SK-N-SH treated with all-trans-retinoic acid at 6 μM for 48 hours (cell line): Measurements from ENCODE around the gene NEDD1.

Source experiments
- ATAC-seq: fragments of 200-7000 bp; cut with Tn5 transposase; 3 replicates; pipeline ENCODE4 v1.9.1; 2020; ENCODE audit warnings: mild to moderate bottlenecking, moderate library complexity
- ARNTL ChIP-seq: fragments of 450-650 bp; formaldehyde crosslinking; IDR thresholded peaks from 2 replicates; pipeline ENCODE4 v1.5.0; 2020; ENCODE audit warnings: low read depth, mild to moderate bottlenecking, moderate library complexity, borderline replicate concordance
- BACH2 ChIP-seq: fragments of 250-450 bp; sonication (Bioruptor Pico); IDR thresholded peaks from 2 replicates; pipeline ENCODE4 v1.9.0; 2021; ENCODE audit warnings: mild to moderate bottlenecking, borderline replicate concordance
- CREB5 ChIP-seq: fragments of 250-450 bp; sonication (Bioruptor Pico); IDR thresholded peaks from 2 replicates; pipeline ENCODE4 v1.5.1; 2020; ENCODE audit warnings: low read depth, mild to moderate bottlenecking, moderate library complexity
- CSDC2 ChIP-seq: fragments of 250-450 bp; sonication (Bioruptor Pico); IDR thresholded peaks from 2 replicates; pipeline ENCODE4 v1.5.0; 2020; ENCODE audit warnings: mild to moderate bottlenecking, moderate library complexity
- CSRNP3 ChIP-seq: fragments of 250-450 bp; sonication (Bioruptor Pico); IDR thresholded peaks from 2 replicates; pipeline ENCODE4 v1.5.1; 2021; ENCODE audit warnings: mild to moderate bottlenecking, moderate library complexity
- ISL1 ChIP-seq: fragments of 250-450 bp; sonication (Bioruptor Pico); IDR thresholded peaks from 2 replicates; pipeline ENCODE4 v2.1.2; 2022; ENCODE audit warnings: mild to moderate bottlenecking, moderate library complexity
- OSR1 ChIP-seq: fragments of 250-450 bp; sonication (Bioruptor Pico); IDR thresholded peaks from 2 replicates; pipeline ENCODE4 v1.8.0; 2022; ENCODE audit warnings: moderate library complexity, mild to moderate bottlenecking, inconsistent platforms
- PATZ1 ChIP-seq: fragments of 250-450 bp; sonication (Bioruptor Pico); IDR thresholded peaks from 2 replicates; pipeline ENCODE4 v1.8.0; 2020; ENCODE audit warnings: mild to moderate bottlenecking, moderate library complexity, borderline replicate concordance
- POU6F1 ChIP-seq: fragments of 250-450 bp; sonication (Bioruptor Pico); IDR thresholded peaks from 2 replicates; pipeline ENCODE4 v1.8.0; 2021; ENCODE audit warnings: low read depth, mild to moderate bottlenecking, moderate library complexity, borderline replicate concordance
- PPARA ChIP-seq: fragments of 250-450 bp; sonication (Bioruptor Pico); IDR thresholded peaks from 2 replicates; pipeline ENCODE4 v1.5.0; 2020; ENCODE audit warnings: mild to moderate bottlenecking, borderline replicate concordance
- RARB ChIP-seq: fragments of 250-450 bp; sonication (Bioruptor Pico); IDR thresholded peaks from 2 replicates; pipeline ENCODE4 v1.8.0; 2021; ENCODE audit warnings: mild to moderate bottlenecking, moderate library complexity
- TCF4 ChIP-seq: fragments of 250-450 bp; sonication (Bioruptor Pico); IDR thresholded peaks from 2 replicates; pipeline ENCODE4 v1.8.0; 2021; ENCODE audit warnings: mild to moderate bottlenecking, moderate library complexity, borderline replicate concordance
- TOX ChIP-seq: fragments of 250-450 bp; sonication (Bioruptor Pico); IDR thresholded peaks from 2 replicates; pipeline ENCODE4 v1.8.0; 2021; ENCODE audit warnings: mild to moderate bottlenecking, moderate library complexity, borderline replicate concordance
- TSHZ2 ChIP-seq: fragments of 250-450 bp; sonication (Bioruptor Pico); IDR thresholded peaks from 2 replicates; pipeline ENCODE4 v1.5.0; 2020; ENCODE audit warnings: mild to moderate bottlenecking, moderate library complexity
- ZC3H10 ChIP-seq: fragments of 250-450 bp; sonication (Bioruptor Pico); IDR thresholded peaks from 2 replicates; pipeline ENCODE4 v1.5.1; 2021; ENCODE audit warnings: mild to moderate bottlenecking, moderate library complexity
- ZFP3 ChIP-seq: fragments of 250-450 bp; sonication (Bioruptor Pico); IDR thresholded peaks from 2 replicates; pipeline ENCODE4 v1.5.0; 2020; ENCODE audit warnings: mild to moderate bottlenecking, moderate library complexity
- ZNF565 ChIP-seq: fragments of 450-650 bp; formaldehyde crosslinking; conservative IDR thresholded peaks from 2 replicates; pipeline ENCODE4 v1.5.0; 2020; ENCODE audit warnings: low read depth, mild to moderate bottlenecking, moderate library complexity
- ZNF70 ChIP-seq: fragments of 450-650 bp; formaldehyde crosslinking; IDR thresholded peaks from 2 replicates; pipeline ENCODE4 v1.5.0; 2020; ENCODE audit warnings: mild to moderate bottlenecking, moderate library complexity
- ZNF8 ChIP-seq: fragments of 450-650 bp; formaldehyde crosslinking; IDR thresholded peaks from 2 replicates; pipeline ENCODE4 v1.5.0; 2020; ENCODE audit warnings: mild to moderate bottlenecking, moderate library complexity

NEDD1 gene

GRCh38 chr12:96889273-96889933 lies 17.7 kb upstream of the NEDD1 start:
- ATAC-seq: peak; percentile 96
- TF ChIP-seq TSHZ2 (CRISPR knock-in tag) (no peak), ISL1 (CRISPR knock-in tag) (peak; percentile 79)

- ATAC-seq: no peak
- no peak for TF ChIP-seq ARNTL (CRISPR knock-in tag)
- TF ChIP-seq TSHZ2 (CRISPR knock-in tag): no peak
- TF ChIP-seq ZC3H10 (CRISPR knock-in tag): no peak
- no peak for TF ChIP-seq CSDC2 (CRISPR knock-in tag)
- TF ChIP-seq ZFP3 (CRISPR knock-in tag): no peak
- TF ChIP-seq POU6F1 (CRISPR knock-in tag): no peak
- TF ChIP-seq OSR1 (CRISPR knock-in tag): no peak
- no peak for TF ChIP-seq ZNF565
- TF ChIP-seq RARB (CRISPR knock-in tag): no peak
- no peak for TF ChIP-seq PPARA
- no peak for TF ChIP-seq ISL1 (CRISPR knock-in tag)
- TF ChIP-seq TOX (CRISPR knock-in tag): no peak
- no peak for TF ChIP-seq PATZ1 (CRISPR knock-in tag)
- TF ChIP-seq CSRNP3: no peak
- TF ChIP-seq ZNF8: no peak
- no peak for TF ChIP-seq ZNF70
- no peak for TF ChIP-seq CREB5
- no peak for TF ChIP-seq TCF4 (CRISPR knock-in tag)
- TF ChIP-seq BACH2 (CRISPR knock-in tag): no peak
Measured at GRCh38 chr12:96890331-96890730, 16.7 kb upstream of the NEDD1 start.
